H1 (cell line): Measurements from ENCODE around the gene SCARF1.

Experiments
- ASH2L ChIP-seq: fragments of 200-600, 300-600 bp; sonication (generic); IDR thresholded peaks from one replicate; pipeline ENCODE4 v1.7.1; 2017; ENCODE audit warnings: low read length
- ATF3 ChIP-seq: IDR thresholded peaks from 2 replicates; pipeline ENCODE4 v1.6.1; 2011; ENCODE audit warnings: low read depth, mild to moderate bottlenecking, low read length; ENCODE audit not compliant: insufficient read depth
- KDM5A ChIP-seq: fragments of 200-600 bp; IDR thresholded peaks from 2 replicates; pipeline ENCODE4 v1.7.1; 2012; ENCODE audit warnings: mild to moderate bottlenecking, low read length, inconsistent platforms, mixed read lengths
- POLR2A ChIP-seq, 2 experiments: IDR thresholded peaks; 1 replicate in 1 of 2; 2 replicates in 1 of 2; pipeline ENCODE4 v1.6.1; 2011; ENCODE audit warnings: low read depth in 2 of 2, low read length in 2 of 2, mild to moderate bottlenecking in 2 of 2; ENCODE audit errors: control extremely low read depth in 1 of 2
- RNF2 ChIP-seq: fragments of 200-900, 300-1000 bp; sonication (generic); IDR thresholded peaks from 2 replicates; pipeline ENCODE4 v1.7.1; 2016; ENCODE audit warnings: borderline replicate concordance, low read depth, mild to moderate bottlenecking, antibody characterized with exemption, low read length; ENCODE audit not compliant: poor library complexity, severe bottlenecking; ENCODE audit errors: missing control alignments
- RXRA ChIP-seq: IDR thresholded peaks from 2 replicates; pipeline ENCODE4 v1.6.1; 2011; ENCODE audit warnings: low read depth, mild to moderate bottlenecking, low read length, moderate library complexity; ENCODE audit not compliant: insufficient read depth
- SIN3A ChIP-seq, 2 experiments: IDR thresholded peaks in 1 of 2; conservative IDR thresholded peaks in 1 of 2; 2 replicates each; pipeline ENCODE4 v1.6.1; 2011 to 2012; ENCODE audit warnings: low read length in 2 of 2, improper control_type of control experiment in 1 of 2, low read depth in 1 of 2, mild to moderate bottlenecking in 1 of 2
- SUZ12 ChIP-seq: fragments of 200-600 bp; sonication (generic); IDR thresholded peaks from 2 replicates; pipeline ENCODE4 v1.6.1; 2012; ENCODE audit warnings: mild to moderate bottlenecking, inconsistent platforms, low read length, moderate library complexity, mixed read lengths
- TAF1 ChIP-seq: IDR thresholded peaks from 2 replicates; pipeline ENCODE4 v1.6.1; 2011; ENCODE audit warnings: mild to moderate bottlenecking, low read depth, low read length
- TF ChIP-seq, protein P1 (sequence below), 3 experiments: IDR thresholded peaks; 1 replicate in 2 of 3; 2 replicates in 1 of 3; pipeline versions ENCODE4 v1.5.1 to v1.6.1; 2011; ENCODE audit warnings: low read length in 3 of 3, mild to moderate bottlenecking in 3 of 3, inconsistent platforms in 2 of 3, low read depth in 1 of 3, moderate library complexity in 1 of 3; ENCODE audit not compliant: insufficient read depth in 1 of 3; ENCODE audit errors: control extremely low read depth in 1 of 3

GRCh38 chr17:1624650-1625049 lies 20.9 kb downstream of the SCARF1 start:
- TF ChIP-seq POLR2A (IDR thresholded peaks at IDR 0.05; ENCODE audit: control extremely low read depth in 1 of 2, low read depth in 2 of 2, low read length in 2 of 2) (no peak), KDM5A (no peak), ATF3 (no peak), TAF1 (no peak), SUZ12 (no peak), RXRA (no peak), ASH2L (no peak), RNF2 (no peak), SIN3A (conservative IDR thresholded peaks at IDR 0.05 in 1 of 2, IDR thresholded peaks at IDR 0.05 in 1 of 2; ENCODE audit: low read depth in 1 of 2, low read length in 2 of 2) (no peak)
- TF ChIP-seq, protein P1, sequence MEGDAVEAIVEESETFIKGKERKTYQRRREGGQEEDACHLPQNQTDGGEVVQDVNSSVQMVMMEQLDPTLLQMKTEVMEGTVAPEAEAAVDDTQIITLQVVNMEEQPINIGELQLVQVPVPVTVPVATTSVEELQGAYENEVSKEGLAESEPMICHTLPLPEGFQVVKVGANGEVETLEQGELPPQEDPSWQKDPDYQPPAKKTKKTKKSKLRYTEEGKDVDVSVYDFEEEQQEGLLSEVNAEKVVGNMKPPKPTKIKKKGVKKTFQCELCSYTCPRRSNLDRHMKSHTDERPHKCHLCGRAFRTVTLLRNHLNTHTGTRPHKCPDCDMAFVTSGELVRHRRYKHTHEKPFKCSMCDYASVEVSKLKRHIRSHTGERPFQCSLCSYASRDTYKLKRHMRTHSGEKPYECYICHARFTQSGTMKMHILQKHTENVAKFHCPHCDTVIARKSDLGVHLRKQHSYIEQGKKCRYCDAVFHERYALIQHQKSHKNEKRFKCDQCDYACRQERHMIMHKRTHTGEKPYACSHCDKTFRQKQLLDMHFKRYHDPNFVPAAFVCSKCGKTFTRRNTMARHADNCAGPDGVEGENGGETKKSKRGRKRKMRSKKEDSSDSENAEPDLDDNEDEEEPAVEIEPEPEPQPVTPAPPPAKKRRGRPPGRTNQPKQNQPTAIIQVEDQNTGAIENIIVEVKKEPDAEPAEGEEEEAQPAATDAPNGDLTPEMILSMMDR (IDR thresholded peaks at IDR 0.05; ENCODE audit: control extremely low read depth in 1 of 3, insufficient read depth in 1 of 3, low read depth in 1 of 3, low read length in 3 of 3), result no peak
